Activated naive CD8-positive, alpha-beta T cell treated with anti-CD3 and anti-CD28 coated beads, Interleukin-2, amount 10 ng/mL, durations not matched to agents 7 days and 5 days (primary cell): Measurements from ENCODE around the gene KRT8. TPM values are rescaled to one million over a fixed set of nuclear protein-coding genes. Genes with fewer than 3 reads are reported as not detected.
"Not testable (repeated sequence)": the region's sequence is repeated elsewhere in the genome, so short reads cannot be mapped to it uniquely, and the experiment has no call there.

Source experiments
- ATAC-seq: fragments of 150-1000 bp; cut with Tn5 transposase; one replicate; pipeline ENCODE4 v1.10.0; 2021; ENCODE audit warnings: low read depth, moderate library complexity
- POLR2A ChIA-PET: fragments of 350-600 bp; sonication (Branson Sonifier 250); formaldehyde crosslinking; loops from one replicate; lab custom pipeline; 2021; ENCODE audit warnings: antibody characterized with exemption; lab: Charles Lee
- DNase-seq: peaks from one replicate; pipeline ENCODE4 v3.0.0; 2021
- H3K27ac Mint-ChIP-seq: one replicate; pipeline ENCODE4 v1.8.0; 2022; ENCODE audit warnings: mild to moderate bottlenecking, mixed read lengths
- H3K27me3 Mint-ChIP-seq: one replicate; pipeline ENCODE4 v1.8.0; 2022; ENCODE audit warnings: mild to moderate bottlenecking, moderate library complexity, mixed read lengths
- H3K36me3 Mint-ChIP-seq: one replicate; pipeline ENCODE4 v1.8.0; 2021; ENCODE audit warnings: mild to moderate bottlenecking, mixed read lengths
- H3K4me1 Mint-ChIP-seq: one replicate; pipeline ENCODE4 v1.8.0; 2021; ENCODE audit warnings: mixed read lengths
- H3K4me3 Mint-ChIP-seq: one replicate; pipeline ENCODE4 v1.8.0; 2022; ENCODE audit warnings: mild to moderate bottlenecking, moderate library complexity, mixed read lengths
- H3K9me3 Mint-ChIP-seq: one replicate; pipeline ENCODE4 v1.8.0; 2021; ENCODE audit warnings: mixed read lengths
- total RNA-seq, 2 experiments: library from RNA; stranded (reverse); gene quantifications; one replicate each; pipeline ENCODE4 v1.2.3, GENCODE V29; 2021

KRT8 gene
- total RNA-seq = under 1 TPM in 1 of 2 experiments, not detected in 1; 0.20 TPM

GRCh38 chr12:52904509-52905300 lies at the start of gene KRT8:
Gene KRT8 (minus strand): TSS chr12:52905076. CDS start chr12:52904981, 95 bp downstream.
- ATAC-seq, H3K36me3 Mint-ChIP-seq, POLR2A ChIA-PET, H3K27me3 Mint-ChIP-seq, DNase-seq, H3K9me3 Mint-ChIP-seq: not testable (repeated sequence)
- Mint-ChIP-seq H3K4me1 (peaks cover 11% of the 10 kb centered on the region), H3K27ac (peak within 1 kb of the TSS; percentile 83), H3K4me3 (peak within 1 kb of the TSS; percentile 72)

- Mint-ChIP-seq H3K4me1 (peaks cover 4% of the 10 kb centered on the region), H3K9me3 (no peaks in the 10 kb centered on the region), H3K27me3 (peaks cover 2% of the 10 kb centered on the region), H3K36me3 (no peaks in the 10 kb centered on the region), H3K4me3 (no peak overlapping the region), H3K27ac (no peak overlapping the region)
- ATAC-seq (no peak), DNase-seq (no peak)
- POLR2A ChIA-PET = no interaction called here
These were observed 48.4 kb upstream of the KRT8 start for GRCh38 chr12:52953181-52953841.

- no peaks in the 10 kb centered on the region for H3K9me3 Mint-ChIP-seq
- no peak for ATAC-seq
- H3K4me3 Mint-ChIP-seq = no peak overlapping the region
- POLR2A ChIA-PET = no interaction called here
- no peak overlapping the region for H3K27ac Mint-ChIP-seq
- H3K36me3 Mint-ChIP-seq = no peaks in the 10 kb centered on the region
- DNase-seq = no peak
- peaks cover 2% of the 10 kb centered on the region for H3K27me3 Mint-ChIP-seq
- H3K4me1 Mint-ChIP-seq = peaks cover 6% of the 10 kb centered on the region
These were observed 47.4 kb upstream of the KRT8 start for GRCh38 chr12:52952076-52952801.

GRCh38 chr12:52951640-52952039 lies 46.8 kb upstream of the KRT8 start:
- DNase-seq (no peak), ATAC-seq (no peak)
- peaks cover 4% of the 10 kb centered on the region for H3K27me3 Mint-ChIP-seq
- no peaks in the 10 kb centered on the region for H3K9me3 Mint-ChIP-seq
- no peak overlapping the region for H3K4me3 Mint-ChIP-seq
- no peaks in the 10 kb centered on the region for H3K36me3 Mint-ChIP-seq
- H3K4me1 Mint-ChIP-seq = peaks cover 4% of the 10 kb centered on the region
- no peak overlapping the region for H3K27ac Mint-ChIP-seq
- POLR2A ChIA-PET = no interaction called here

- H3K4me3 Mint-ChIP-seq = no peak overlapping the region
- no peaks in the 10 kb centered on the region for H3K9me3 Mint-ChIP-seq
- POLR2A ChIA-PET = no interaction called here
- H3K4me1 Mint-ChIP-seq = peaks cover 4% of the 10 kb centered on the region
- H3K27me3 Mint-ChIP-seq = peaks cover 4% of the 10 kb centered on the region
- H3K27ac Mint-ChIP-seq = no peak overlapping the region
- H3K36me3 Mint-ChIP-seq = no peaks in the 10 kb centered on the region
- ATAC-seq (no peak), DNase-seq (no peak)
These were observed 46.2 kb upstream of the KRT8 start for GRCh38 chr12:52951126-52951525.

- Mint-ChIP-seq H3K9me3 (no peaks in the 10 kb centered on the region), H3K4me1 (peaks cover 4% of the 10 kb centered on the region), H3K27ac (no peak overlapping the region), H3K4me3 (no peak overlapping the region), H3K27me3 (peaks cover 4% of the 10 kb centered on the region), H3K36me3 (no peaks in the 10 kb centered on the region)
- ATAC-seq = no peak
- DNase-seq = no peak
- POLR2A ChIA-PET = no interaction called here
These were observed 45.7 kb upstream of the KRT8 start for GRCh38 chr12:52950553-52950952.

- H3K4me3 Mint-ChIP-seq = peak overlapping the region; percentile 66
- POLR2A ChIA-PET = no interaction called here
- H3K27ac Mint-ChIP-seq = peak overlapping the region; percentile 11
- no peaks in the 10 kb centered on the region for H3K36me3 Mint-ChIP-seq
- no peaks in the 10 kb centered on the region for H3K9me3 Mint-ChIP-seq
- H3K4me1 Mint-ChIP-seq = peaks cover 4% of the 10 kb centered on the region
- DNase-seq (no peak), ATAC-seq (no peak)
- peaks cover 4% of the 10 kb centered on the region for H3K27me3 Mint-ChIP-seq
These were observed 44.8 kb upstream of the KRT8 start for GRCh38 chr12:52949413-52950331.

GRCh38 chr12:52947738-52948423 lies 43.0 kb upstream of the KRT8 start:
- DNase-seq (no peak), ATAC-seq (no peak)
- no peak overlapping the region for H3K27ac Mint-ChIP-seq
- H3K4me1 Mint-ChIP-seq = peaks cover 4% of the 10 kb centered on the region
- peak overlapping the region; percentile 86 for H3K4me3 Mint-ChIP-seq
- H3K27me3 Mint-ChIP-seq = peaks cover 9% of the 10 kb centered on the region
- POLR2A ChIA-PET = interaction anchor here (0.6 to 0.7 kb wide), 2 partner anchors 18 to 73 kb away, joined by 3 to 4 read pairs; no protein-coding TSS in a partner anchor
- no peaks in the 10 kb centered on the region for H3K9me3 Mint-ChIP-seq
- no peaks in the 10 kb centered on the region for H3K36me3 Mint-ChIP-seq

GRCh38 chr12:52946797-52947547 lies 42.1 kb upstream of the KRT8 start:
- Mint-ChIP-seq H3K27ac (peak overlapping the region; percentile 17), H3K27me3 (peaks cover 14% of the 10 kb centered on the region), H3K4me3 (no peak overlapping the region), H3K9me3 (no peaks in the 10 kb centered on the region), H3K36me3 (no peaks in the 10 kb centered on the region), H3K4me1 (peaks cover 4% of the 10 kb centered on the region)
- POLR2A ChIA-PET = no interaction called here
- ATAC-seq = no peak
- no peak for DNase-seq

- Mint-ChIP-seq H3K27me3 (peaks cover 14% of the 10 kb centered on the region), H3K4me3 (no peak overlapping the region), H3K36me3 (no peaks in the 10 kb centered on the region), H3K9me3 (no peaks in the 10 kb centered on the region), H3K4me1 (peaks cover 4% of the 10 kb centered on the region), H3K27ac (no peak overlapping the region)
- ATAC-seq (no peak), DNase-seq (no peak)
- POLR2A ChIA-PET = no interaction called here
These were observed 41.5 kb upstream of the KRT8 start for GRCh38 chr12:52946334-52946733.

- Mint-ChIP-seq H3K27me3 (peaks cover 14% of the 10 kb centered on the region), H3K4me3 (no peak overlapping the region), H3K36me3 (no peaks in the 10 kb centered on the region), H3K27ac (no peak overlapping the region), H3K4me1 (peaks cover 4% of the 10 kb centered on the region), H3K9me3 (no peaks in the 10 kb centered on the region)
- ATAC-seq (no peak), DNase-seq (no peak)
- POLR2A ChIA-PET = no interaction called here
These were observed 40.7 kb upstream of the KRT8 start for GRCh38 chr12:52945389-52946232.
